ENCODE measurements around the gene RPL41. TPM values are rescaled to one million over a fixed set of nuclear protein-coding genes. Genes with fewer than 3 reads are reported as not detected.

Gene RPL41
- total RNA-seq, 1 donor from 2014 or later, result 3,580 TPM

- Mint-ChIP-seq H3K36me3 (ENCODE audit: unreplicated experiment) (peaks cover 28% of the 10 kb centered on the region), H3K27me3 (ENCODE audit: unreplicated experiment) (no peaks in the 10 kb centered on the region)
Measured at GRCh38 chr12:56130876-56131275, 14.4 kb downstream of the RPL41 start.

DNA sequence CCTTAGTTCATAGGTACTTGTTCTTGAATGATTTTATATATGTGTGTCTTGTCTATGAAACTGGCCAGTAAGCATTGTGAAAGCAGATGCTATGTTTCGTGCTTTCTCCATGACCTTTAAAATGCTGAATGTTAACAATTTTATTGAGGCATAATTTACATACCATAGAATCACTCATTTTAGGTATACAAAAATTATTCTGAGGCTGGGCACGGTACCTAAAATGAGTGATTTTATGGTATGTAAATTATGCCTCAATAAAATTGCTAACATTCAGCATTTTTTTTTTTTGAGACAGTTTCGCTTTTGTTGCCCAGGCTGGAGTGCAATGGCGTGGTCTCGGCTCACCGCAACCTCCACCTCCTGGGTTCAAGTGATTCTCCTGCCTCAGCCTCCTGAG lies 18.5 kb downstream of the RPL41 start:
- H3K4me1 Mint-ChIP-seq (ENCODE audit: unreplicated experiment), result peaks cover 11% of the 10 kb centered on the region
- no peaks in the 10 kb centered on the region for H3K27me3 Mint-ChIP-seq (ENCODE audit: unreplicated experiment)
- H3K4me3 Mint-ChIP-seq (ENCODE audit: unreplicated experiment), result no peak overlapping the region
- no peaks in the 10 kb centered on the region for H3K9me3 Mint-ChIP-seq (ENCODE audit: unreplicated experiment)
- no peak overlapping the region for H3K27ac Mint-ChIP-seq (ENCODE audit: unreplicated experiment)
- no peak for TF ChIP-seq CTCF (IDR thresholded peaks at IDR 0.05)
- H3K36me3 Mint-ChIP-seq (ENCODE audit: unreplicated experiment), result peaks cover 61% of the 10 kb centered on the region
- DNase-seq (ENCODE audit: extremely low spot score, unreplicated experiment), result no peak

More at GRCh38 chr12:56130876-56131275, 14.4 kb downstream of the RPL41 start:
- no peak for DNase-seq (ENCODE audit: extremely low spot score, unreplicated experiment)
- H3K9me3 Mint-ChIP-seq (ENCODE audit: unreplicated experiment), result no peaks in the 10 kb centered on the region
- peaks cover 36% of the 10 kb centered on the region for H3K4me1 Mint-ChIP-seq (ENCODE audit: unreplicated experiment)
- H3K27ac Mint-ChIP-seq (ENCODE audit: unreplicated experiment), result peak overlapping the region; percentile 90
- no peak overlapping the region for H3K4me3 Mint-ChIP-seq (ENCODE audit: unreplicated experiment)
- no peak for TF ChIP-seq CTCF (IDR thresholded peaks at IDR 0.05)

DNA sequence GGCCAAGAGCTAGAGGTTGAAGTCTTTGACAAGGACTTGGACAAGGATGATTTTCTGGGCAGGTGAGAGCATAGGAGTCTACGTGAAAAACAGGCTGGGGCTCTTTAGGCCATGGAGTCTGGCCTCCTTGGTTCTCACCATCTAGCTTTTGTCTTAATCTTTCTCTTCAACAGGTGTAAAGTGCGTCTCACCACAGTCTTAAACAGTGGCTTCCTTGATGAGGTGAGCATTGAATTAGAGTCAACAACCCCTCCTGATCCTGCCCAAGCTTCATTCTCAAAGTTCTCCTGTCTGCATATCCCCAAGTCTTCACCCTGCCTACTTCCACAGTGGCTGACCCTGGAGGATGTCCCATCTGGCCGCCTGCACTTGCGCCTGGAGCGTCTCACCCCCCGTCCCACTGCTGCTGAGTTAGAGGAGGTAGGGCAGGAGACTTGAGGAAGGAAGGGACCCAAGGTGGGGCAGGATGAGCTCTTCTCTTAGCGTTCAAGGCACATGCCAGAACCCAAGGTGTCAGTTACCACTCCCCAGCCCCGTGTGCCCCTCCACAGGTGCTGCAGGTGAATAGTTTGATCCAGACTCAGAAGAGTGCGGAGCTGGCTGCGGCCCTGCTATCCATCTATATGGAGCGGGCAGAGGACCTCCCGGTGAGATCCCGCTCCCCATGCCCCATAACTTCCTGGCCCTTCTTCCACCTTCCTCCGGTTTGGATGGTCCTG lies 21.6 kb downstream of the RPL41 start:
- H3K36me3 Mint-ChIP-seq (ENCODE audit: unreplicated experiment), result peaks cover 64% of the 10 kb centered on the region
- no peaks in the 10 kb centered on the region for H3K27me3 Mint-ChIP-seq (ENCODE audit: unreplicated experiment)
- H3K4me1 Mint-ChIP-seq (ENCODE audit: unreplicated experiment), result no peaks in the 10 kb centered on the region
- no peak overlapping the region for H3K4me3 Mint-ChIP-seq (ENCODE audit: unreplicated experiment)
- H3K9me3 Mint-ChIP-seq (ENCODE audit: unreplicated experiment), result no peaks in the 10 kb centered on the region
- no peak for DNase-seq (ENCODE audit: extremely low spot score, unreplicated experiment)
- no peak overlapping the region for H3K27ac Mint-ChIP-seq (ENCODE audit: unreplicated experiment)
- no peak for TF ChIP-seq CTCF (IDR thresholded peaks at IDR 0.05)

- no peak for TF ChIP-seq CTCF (IDR thresholded peaks at IDR 0.05)
- no peak overlapping the region for H3K27ac Mint-ChIP-seq (ENCODE audit: unreplicated experiment)
- H3K4me3 Mint-ChIP-seq (ENCODE audit: unreplicated experiment), result no peak overlapping the region
- DNase-seq (ENCODE audit: extremely low spot score, unreplicated experiment), result no peak
- no peaks in the 10 kb centered on the region for H3K27me3 Mint-ChIP-seq (ENCODE audit: unreplicated experiment)
- no peaks in the 10 kb centered on the region for H3K9me3 Mint-ChIP-seq (ENCODE audit: unreplicated experiment)
- H3K36me3 Mint-ChIP-seq (ENCODE audit: unreplicated experiment), result peaks cover 65% of the 10 kb centered on the region
- H3K4me1 Mint-ChIP-seq (ENCODE audit: unreplicated experiment), result peaks cover 4% of the 10 kb centered on the region
Measured at GRCh38 chr12:56141946-56142784, 25.7 kb downstream of the RPL41 start.

GRCh38 chr12:56143217-56143616 lies 26.8 kb downstream of the RPL41 start:
- H3K36me3 Mint-ChIP-seq (ENCODE audit: unreplicated experiment), result peaks cover 55% of the 10 kb centered on the region
- no peaks in the 10 kb centered on the region for H3K9me3 Mint-ChIP-seq (ENCODE audit: unreplicated experiment)
- no peak overlapping the region for H3K27ac Mint-ChIP-seq (ENCODE audit: unreplicated experiment)
- no peak for DNase-seq (ENCODE audit: extremely low spot score, unreplicated experiment)
- TF ChIP-seq CTCF (IDR thresholded peaks at IDR 0.05), result no peak
- peaks cover 4% of the 10 kb centered on the region for H3K4me1 Mint-ChIP-seq (ENCODE audit: unreplicated experiment)
- no peaks in the 10 kb centered on the region for H3K27me3 Mint-ChIP-seq (ENCODE audit: unreplicated experiment)
- no peak overlapping the region for H3K4me3 Mint-ChIP-seq (ENCODE audit: unreplicated experiment)

Data from osteocyte (in vitro differentiated cells).